ENCODE measurements around the gene BCL2.

Gene BCL2

GRCh38 chr18:63326011-63326410 lies 6.4 kb upstream of the BCL2 start:
- DNase-seq = no peak

GRCh38 chr18:63325086-63325686 lies 5.6 kb upstream of the BCL2 start:
- no peak for DNase-seq

GRCh38 chr18:63322908-63323634 lies 3.5 kb upstream of the BCL2 start:
- peak; percentile 70 for DNase-seq

GRCh38 chr18:63322206-63322605 lies 2.6 kb upstream of the BCL2 start:
- DNase-seq = peak; percentile 29 to 82

GRCh38 chr18:63321291-63321690 lies 1.7 kb upstream of the BCL2 start:
- no peak for DNase-seq

- DNase-seq = no peak
Measured at GRCh38 chr18:63320975-63321265, 1.4 kb upstream of the BCL2 start.

- DNase-seq = peak; percentile 78 to 82
Measured at GRCh38 chr18:63320123-63320974, 780 bp upstream of the BCL2 start.

GRCh38 chr18:63318889-63319382 lies 633 bp downstream of the BCL2 start:
- DNase-seq = no peak

GRCh38 chr18:63317982-63318888 lies 1.3 kb downstream of the BCL2 start:
- peak; percentile 49 to 67 for DNase-seq

- no peak for DNase-seq
Measured at GRCh38 chr18:63317556-63317946, 2.0 kb downstream of the BCL2 start.

GRCh38 chr18:63316612-63317555 lies 2.7 kb downstream of the BCL2 start:
- no peak for DNase-seq

GRCh38 chr18:63315876-63316275 lies 3.7 kb downstream of the BCL2 start:
- DNase-seq = no peak

GRCh38 chr18:63315131-63315662 lies 4.4 kb downstream of the BCL2 start:
- DNase-seq = no peak

- no peak for DNase-seq
Measured at GRCh38 chr18:63314062-63314790, 5.3 kb downstream of the BCL2 start.

- no peak for DNase-seq
Measured at GRCh38 chr18:63313396-63313917, 6.1 kb downstream of the BCL2 start.

- no peak for DNase-seq
Measured at GRCh38 chr18:63312737-63313395, 6.7 kb downstream of the BCL2 start.

- no peak for DNase-seq
Measured at GRCh38 chr18:63312019-63312409, 7.6 kb downstream of the BCL2 start.

GRCh38 chr18:63311118-63312018 lies 8.2 kb downstream of the BCL2 start:
- peak; percentile 32 to 36 for DNase-seq
